Activated gamma-delta T cell (primary cell): Measurements from ENCODE around the gene PDC.

Experiments used
- DNase-seq: peaks from one replicate; lab custom pipeline; 2025; lab: John Stamatoyannopoulos, UW
- total RNA-seq, 2 donors: gene quantifications; one replicate each; lab custom pipeline; 2026; lab: John Stamatoyannopoulos, UW

The PDC gene
- 0 reads per million in 2 donors for total RNA-seq

DNA sequence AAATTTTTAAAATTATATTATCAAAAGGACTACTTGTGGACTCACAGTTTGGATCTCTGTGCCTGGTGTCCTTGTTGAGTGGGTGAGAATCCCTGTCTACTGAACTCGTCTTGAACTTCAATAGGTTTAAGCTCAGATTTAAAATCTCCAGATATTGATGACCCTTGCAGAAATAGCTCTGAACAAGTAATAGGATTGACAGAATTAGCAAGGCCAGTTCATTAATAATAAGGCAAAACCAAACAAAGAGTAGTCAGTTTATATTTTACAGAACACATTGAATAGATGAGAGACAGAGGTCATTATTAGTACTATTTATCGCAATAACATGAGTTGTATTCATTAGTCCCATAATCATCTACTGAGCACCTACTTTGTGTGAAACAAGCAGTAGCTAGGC lies at the start of gene PDC:
TSS of gene PDC (minus strand) at position 101 of the 400 bp plus-strand sequence. CDS start 11,655 bp downstream, outside the sequence.
- no peak for DNase-seq

DNA sequence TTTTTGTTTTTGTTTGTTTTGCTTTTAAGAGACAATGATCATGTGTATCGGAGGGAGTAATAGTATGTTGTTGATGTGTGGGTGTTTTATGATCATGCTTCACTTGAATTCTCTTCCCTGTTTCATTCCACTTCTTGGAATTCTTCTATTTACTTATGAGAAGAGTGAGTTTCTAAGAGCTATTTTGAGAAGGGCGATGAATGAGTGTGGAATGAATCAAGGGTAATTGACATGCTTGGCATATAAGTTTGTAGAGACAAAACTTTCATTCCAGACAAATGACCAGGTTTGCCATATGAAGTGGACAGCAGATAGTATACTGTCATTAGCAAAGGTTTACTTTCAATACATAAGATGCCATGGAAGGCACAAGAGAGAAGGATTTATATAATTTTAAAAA lies 42.3 kb upstream of the PDC start:
- DNase-seq: no peak

DNA sequence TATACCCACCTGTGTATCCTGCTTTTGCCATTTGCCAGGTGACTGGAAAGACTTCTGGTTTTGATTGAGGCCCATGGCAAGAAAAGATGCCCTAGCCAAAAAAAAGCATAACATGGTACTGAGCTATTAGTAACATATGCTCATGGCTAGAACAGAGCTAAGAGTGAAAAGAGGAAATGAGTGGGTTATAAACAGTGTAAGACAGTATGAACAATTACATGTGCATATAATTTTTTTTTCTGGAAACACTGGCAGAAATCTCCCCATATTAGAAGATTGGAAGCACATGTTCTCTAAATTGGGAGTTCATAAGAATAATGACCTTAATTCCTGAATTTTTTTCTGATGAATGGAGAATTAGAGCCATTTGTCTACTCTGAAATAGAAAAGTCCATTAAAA lies 41.2 kb upstream of the PDC start:
- no peak for DNase-seq

DNA sequence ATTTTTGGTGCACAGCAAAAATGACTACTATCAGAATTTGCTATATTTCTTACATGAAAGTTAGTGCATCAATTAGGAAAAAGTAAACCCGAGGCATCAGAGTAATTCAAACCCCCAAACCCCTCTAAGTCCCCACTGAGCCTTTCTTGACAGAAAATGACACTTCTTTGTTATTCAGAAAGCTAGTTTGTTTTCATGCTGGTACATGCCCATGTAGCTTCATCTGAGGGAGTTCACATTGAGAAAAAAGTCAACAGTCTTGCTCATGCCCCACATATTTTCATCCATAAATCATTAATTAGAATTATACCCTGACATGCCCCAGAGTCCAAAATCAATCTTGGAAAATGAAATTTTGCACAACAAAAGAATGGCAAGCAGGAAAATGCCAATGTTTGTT lies 39.9 kb upstream of the PDC start:
- DNase-seq: no peak

DNA sequence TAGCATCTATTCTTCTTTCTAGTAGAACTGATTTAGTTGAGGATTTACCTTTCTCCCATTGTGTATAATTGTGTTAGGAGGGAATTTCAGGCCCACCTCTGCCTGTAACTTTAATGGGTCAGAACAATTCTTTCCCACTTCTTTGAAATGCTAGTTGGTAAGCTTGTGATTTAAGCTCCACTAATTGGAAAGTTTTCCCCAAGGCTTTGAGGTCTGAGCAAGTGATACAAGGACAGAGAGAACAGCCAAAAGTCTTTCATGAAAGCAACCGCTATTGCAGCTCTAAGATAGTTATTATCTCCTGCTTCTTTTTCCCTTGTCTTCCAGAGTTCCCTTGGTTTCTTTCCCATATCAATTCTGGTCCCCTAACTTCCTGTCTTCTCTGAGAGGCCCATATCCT lies 38.7 kb upstream of the PDC start:
- DNase-seq: no peak

DNA sequence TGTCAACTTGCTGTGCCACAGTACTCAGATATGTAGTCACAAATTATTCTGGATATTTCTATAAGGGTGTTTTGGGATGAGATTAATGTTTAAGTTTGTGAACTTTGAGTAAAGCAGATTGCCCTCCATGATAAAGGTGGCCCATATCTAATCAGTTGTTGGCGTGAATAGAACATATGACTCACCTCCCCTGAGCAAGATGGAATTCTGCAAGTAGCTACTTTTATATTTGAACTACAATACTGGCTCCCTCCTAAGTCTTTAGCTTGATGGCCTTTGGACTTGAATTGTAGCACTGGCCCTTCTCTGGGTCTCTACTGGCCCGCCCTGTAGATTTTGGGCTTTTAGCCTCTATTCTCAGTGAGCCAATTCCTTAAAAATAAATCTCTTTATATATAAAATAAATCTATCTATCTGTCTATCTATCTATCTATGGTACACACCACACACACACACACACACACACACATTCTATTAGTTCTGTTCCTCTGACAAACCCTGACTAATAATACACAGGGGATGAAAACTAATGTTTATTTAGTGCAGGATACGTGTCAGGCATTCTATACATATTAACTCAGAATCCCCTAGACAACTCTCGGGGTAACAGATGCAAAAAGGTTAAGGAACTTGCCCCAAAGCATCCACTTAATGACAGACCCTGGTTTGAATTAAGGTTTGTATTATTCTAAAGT lies 37.9 kb upstream of the PDC start:
- no peak for DNase-seq

DNA sequence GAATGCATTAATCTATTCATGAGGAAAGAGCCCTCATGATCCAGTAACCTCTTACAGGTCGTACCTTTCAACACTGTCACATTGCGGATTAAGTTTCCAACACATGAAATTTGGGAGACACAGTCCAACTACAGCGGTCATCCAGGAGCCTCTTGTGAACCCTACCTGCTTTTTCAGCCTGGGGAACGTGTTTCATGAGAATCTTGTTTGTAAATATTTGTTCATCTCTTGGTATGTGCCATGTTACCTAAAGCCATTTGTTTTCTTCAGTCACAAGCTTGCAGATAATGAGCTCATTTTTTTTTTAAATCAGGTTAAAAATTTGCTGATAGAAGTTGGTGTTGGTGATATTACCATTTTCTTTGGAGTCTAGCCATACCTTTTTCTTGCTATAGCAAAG lies 37.2 kb upstream of the PDC start:
- DNase-seq: no peak

DNA sequence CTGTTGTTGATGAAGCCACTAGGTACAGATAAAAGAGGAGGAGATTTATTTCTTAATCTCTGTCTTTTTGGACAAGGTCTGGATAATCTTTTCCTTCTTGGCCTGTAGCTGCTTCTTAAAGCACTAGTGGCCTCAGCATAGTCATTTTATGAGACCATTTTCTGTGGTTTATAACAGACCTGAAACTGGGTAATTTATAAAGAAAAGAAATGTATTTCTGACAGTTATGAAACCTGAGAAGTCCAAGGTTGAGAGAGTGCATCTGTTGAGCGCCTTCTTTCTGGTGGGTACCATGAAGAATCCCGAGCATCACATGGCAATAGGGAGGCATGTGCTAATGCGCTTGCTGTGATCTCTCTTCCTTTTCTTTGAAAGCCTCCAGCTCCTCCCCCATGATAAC lies 36.7 kb upstream of the PDC start:
- DNase-seq: no peak

DNA sequence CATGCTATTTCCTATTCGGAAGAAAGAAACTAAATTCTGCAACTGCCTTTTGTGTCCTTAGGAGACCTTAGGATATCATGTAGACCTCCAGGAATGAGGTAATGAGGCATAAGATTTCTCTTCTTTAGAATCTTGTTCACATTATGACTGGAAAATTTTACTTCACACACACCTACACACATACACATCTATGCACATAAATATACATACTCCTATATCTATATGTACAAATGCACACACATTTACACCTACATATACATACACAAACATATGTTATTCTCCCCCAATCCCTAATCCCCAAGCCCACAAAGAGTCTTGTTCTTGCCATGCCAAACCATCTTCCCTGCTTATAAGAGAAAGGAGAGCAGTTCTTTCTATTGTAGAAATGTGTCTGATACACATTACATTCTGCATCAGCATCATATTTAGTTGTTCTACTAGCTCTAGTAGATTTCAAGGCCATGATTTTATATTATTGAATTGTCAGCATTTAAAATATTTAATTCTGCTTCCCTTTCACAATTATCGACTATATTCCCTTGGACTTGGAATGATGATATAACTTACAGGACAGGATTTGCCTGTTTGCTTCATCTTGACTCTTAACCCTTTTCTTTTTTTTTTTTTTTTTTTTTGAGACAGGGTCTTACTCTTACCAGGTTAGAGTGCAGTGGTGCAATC lies 35.4 kb upstream of the PDC start:
- DNase-seq: no peak

DNA sequence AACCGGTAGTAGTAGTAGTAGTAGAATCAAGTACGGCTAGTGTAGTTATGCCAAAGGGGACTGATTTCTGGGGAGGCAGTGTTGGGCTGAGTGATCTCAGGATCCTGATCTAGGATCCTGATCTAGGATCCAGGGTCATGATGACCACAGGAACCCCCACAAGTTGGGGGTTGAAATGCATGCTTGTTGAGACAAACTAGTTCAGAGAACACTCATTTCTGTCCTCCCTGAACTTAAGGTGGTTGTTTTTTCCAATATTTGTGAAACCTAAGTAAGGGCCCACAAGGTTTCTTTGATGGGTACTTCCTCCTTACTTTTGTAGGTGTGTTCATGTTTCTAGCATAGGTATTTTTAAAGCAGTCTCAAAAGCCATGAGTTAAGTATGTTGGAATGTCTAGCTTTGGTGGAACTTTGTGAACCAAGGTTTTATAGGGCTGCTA lies 33.9 kb upstream of the PDC start:
- DNase-seq: no peak

DNA sequence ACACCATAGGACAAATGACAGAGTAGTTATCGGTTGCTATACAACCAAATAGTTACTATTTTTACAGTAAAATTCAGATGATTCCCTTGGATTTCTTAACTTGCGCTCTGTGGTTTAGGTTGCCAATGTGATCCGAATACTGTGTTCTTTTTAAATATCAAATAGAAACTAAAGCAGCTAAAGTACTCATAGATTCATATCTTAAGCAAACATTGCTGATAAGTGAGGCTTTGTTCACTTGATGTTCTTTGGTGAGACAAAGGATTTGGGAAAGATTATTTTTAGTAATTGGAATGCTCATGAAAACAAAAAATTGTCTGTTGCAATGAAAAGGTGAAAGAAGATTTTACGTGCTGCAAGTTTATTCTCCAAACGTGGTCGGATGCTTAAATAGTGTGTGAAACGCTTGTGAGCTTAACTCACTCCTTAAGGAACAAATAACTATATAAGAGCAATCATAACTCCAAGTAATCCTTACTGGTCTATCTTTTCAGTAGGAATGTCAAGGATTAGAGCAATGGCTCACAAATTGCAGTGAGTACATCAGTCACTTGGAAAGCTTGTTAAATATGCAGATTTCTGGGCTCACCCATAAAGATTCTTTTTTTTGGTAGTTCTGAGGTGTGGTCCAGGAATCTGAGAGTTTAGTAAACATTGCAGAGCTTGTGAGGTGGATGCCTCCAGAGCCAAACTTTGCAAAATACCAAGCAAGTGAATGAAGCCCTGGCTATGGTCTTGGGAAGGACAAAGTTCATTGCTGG lies 31.8 kb upstream of the PDC start:
- no peak for DNase-seq

DNA sequence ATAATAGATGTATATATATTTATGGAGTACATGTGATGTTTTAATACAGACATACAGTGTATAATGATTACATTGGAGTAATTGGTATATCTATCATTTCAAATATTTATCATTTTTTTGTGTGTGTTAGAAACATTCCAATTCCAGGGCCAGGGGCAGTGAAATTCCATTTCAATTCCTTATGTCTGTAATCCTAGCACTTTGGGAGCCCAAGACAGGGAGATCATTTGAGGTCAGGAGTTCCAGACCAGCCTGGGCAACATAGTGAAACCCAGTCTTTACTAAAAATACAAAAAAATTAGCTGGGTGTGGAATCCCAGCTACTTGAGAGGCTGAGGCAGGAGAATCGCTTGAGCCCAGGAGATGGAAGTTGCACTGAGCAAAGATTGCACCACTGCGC lies 30.4 kb upstream of the PDC start:
- DNase-seq: no peak

DNA sequence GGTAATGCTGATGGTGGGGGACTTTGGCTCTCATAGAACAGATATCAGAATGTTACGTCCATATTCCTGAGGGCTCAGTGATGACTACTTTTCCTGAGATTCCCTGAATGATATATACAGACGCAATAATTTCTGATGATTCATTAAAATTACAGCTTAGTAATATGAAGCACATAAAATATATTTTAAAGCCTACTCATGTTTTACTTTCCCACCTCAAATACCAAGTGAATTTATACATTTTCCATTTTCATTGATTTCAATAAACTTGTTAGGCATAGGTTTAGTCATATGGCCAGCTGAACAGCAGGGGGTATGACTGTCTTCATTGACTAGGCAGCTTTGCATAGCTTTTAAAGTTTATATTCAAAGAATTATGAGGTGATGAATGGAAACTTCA lies 26.2 kb upstream of the PDC start:
- no peak for DNase-seq

DNA sequence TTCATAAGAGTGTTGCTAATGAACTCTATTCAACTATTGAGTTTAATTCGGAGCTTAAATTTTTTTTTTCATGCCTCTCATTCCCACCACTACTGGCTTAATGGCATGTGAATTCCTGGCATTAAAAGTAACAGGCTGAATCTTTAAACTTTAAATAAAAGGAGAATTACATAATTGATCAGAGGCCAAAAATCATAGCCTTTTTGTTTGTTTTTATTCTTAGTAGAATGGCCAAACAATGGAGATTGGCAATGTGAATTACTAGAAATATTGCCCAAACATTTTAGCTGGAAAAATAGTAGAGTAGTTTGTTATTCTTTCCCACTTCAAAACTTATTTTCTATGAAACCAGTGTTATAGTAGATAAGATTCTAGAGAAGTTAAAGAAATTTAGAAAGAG lies 25.1 kb upstream of the PDC start:
- no peak for DNase-seq

DNA sequence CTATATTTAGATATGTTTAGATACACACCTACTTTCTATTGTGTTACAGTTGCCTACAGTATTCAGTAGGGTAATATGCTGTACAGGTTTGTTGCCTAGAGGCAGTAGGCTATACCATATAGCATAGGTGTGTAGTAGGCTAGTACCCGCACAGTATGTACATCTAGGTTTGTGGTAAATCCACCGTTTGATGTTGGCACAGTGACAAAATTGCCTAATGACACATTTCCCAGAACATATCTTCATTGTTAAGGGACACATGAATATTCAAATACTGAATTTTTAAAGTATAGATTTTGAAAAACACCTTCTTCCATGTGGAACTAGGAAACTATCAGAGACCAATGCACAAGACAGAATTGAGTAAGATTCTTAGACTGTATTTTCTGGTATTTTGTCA lies 22.6 kb upstream of the PDC start:
- DNase-seq: no peak

DNA sequence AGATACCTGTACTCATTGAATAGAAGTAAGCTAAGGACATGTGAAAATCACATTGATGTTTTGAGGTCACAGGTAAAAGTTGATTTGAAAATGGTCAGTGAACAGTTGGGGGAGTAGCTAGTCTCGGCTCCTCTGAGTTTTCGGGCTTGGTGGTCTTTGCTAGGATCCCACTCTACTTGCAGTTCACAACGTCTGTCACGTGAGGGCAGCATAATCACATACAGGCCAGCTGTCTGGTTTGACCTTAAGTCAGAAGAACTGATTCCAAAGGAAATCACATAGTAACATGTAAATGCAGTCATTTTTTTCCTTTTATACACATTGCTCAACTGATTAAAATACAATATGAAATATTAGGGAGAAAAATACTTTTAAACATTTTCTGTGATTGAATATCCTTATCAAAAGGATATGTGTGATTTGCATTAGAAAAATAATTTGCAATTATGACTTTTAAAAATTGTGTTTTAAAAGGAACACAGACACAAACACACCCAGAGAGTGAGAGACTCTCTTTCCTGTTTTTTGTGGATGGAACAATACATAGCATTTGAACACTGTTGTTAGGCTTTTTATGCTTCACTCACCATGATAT lies 21.8 kb upstream of the PDC start:
- DNase-seq: no peak

DNA sequence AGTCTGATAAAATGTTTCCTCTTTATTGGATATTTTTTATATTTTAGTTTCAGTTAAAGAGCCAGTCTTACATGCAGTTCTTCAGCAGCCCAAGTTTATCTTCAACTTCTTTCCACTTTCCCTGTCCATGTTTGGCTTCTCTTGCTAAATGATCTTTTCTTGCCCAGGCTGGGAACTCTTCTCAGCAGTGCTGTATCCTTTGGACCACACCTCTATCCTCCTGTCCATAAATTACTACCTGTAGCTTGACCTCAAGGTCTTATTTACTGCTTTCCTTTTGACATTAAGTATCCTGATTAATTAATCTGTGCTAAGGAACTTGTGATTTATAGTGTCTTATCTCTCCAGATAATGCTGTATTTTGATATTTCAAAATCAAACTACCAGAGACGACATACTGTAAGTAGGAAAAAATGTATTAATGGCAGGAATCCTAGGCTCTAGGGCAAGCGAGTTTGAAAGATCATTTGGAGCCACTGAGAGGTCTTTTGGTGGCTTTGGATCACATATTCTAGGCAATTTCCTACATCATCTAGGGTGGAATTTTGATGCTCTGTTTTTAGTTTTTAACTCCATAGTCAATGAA lies 20.5 kb upstream of the PDC start:
- DNase-seq: no peak

DNA sequence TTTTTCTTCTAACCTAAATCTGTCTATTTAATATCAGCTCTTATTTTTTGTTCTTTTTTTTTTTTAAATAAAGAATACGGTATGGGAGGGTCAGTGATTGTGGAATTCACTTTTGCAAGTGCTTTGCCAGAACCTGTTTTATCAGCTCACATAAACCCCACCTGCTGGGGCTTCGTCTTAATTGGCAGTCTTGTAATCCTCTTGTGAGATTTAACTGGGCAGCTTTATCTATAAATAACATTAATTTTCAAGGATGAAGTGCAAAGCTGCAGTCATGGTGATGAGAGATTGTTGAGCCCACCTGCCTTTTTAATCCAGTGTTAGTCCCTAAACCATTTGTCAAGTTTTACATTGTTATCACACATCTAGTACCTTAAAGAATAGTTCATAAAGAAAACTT lies 18.2 kb upstream of the PDC start:
- DNase-seq: no peak

DNA sequence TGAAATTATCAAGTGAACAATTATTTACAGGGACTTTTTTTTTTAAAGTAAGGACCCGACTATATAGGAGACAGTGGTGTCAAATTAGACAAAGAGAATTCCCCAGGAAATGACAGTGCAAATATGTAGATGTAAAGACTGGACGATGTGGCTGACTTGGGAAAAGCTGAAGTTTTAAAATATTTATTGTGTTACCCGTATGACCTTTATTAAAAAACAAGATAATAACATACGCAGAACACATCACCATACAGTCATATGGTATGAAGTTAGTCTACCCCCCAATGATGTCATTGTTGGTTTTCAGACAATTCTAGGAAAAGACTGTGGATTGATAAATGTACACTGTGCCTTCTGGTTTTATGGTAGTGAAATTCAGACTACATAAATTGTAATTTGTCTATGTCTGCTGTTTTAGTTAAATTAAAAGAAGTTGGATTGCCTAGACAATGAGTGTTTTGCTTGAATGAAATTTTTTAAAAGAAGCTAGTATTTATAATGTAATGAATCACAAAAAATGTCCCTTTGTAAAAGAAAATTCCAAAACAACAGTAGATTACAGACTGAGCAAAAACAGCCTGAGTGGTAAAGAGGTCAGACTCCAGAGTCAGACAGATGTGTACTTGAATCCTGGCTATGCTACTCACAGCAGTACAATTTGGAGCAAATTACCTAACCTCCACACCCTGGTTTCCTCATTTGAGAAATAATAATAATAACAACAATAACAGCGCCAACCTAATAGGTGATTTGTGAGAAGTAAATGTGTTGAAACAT lies 15.5 kb upstream of the PDC start:
- no peak for DNase-seq

DNA sequence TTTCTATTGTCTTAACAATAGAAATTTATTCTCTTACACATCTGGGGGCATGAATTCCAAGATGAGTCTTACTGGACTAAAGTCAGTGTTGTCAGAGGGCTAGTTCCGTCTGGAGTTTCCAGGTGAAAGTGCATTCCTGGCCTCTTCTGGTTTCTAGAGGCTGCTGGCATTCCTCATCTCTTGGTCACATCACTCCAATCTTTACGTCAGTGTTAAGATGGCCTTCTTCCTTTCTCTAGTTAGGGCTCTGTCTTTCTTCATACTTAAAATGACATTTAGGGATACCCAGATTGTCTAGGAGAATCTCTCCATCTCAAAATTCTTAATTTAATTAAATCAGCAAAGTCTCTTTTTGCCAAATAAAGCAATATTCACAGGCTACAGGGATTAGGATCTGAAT lies 13.3 kb upstream of the PDC start:
- DNase-seq: no peak

DNA sequence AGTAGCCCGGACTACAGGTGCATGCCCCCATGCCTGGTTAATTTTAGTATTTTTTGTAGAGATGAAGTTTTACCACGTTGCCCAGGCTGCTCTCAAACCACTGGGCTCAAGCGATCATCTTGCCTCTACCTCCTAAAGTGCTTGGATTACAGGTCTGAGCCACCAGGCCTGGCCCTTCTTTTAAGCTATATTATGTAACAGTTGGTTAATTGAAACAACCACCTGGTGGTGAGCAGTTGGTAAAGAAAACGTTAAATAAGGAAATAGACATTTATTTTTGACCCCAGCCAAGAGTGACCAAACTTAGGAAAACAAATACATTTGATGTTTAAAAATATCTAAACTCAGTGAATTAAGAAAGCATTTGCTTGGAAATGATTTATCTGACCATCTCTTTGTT lies 12.1 kb upstream of the PDC start:
- DNase-seq: no peak

DNA sequence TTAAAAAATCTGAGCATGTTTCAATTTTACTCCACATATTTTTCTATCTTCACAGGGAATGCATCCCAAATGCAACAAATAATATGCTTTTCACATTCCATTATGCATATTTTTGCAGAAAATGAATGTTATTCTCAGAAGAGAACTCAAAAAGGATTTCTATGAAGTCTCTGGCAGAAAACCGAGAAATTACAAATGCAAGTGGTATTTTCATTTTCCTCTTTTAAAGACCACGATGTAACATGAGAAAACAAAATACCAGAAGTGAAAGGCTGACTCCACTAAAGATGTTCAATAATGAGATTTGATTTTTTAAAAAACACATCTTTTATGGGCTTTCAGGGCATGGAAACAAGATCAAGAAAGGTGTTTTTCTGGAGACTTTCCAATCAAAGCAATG lies 5.0 kb upstream of the PDC start:
- no peak for DNase-seq
